K562 (cell line): ENCODE measurements around the gene PMF1. TPM values are rescaled to one million over a fixed set of nuclear protein-coding genes. Genes with fewer than 3 reads are reported as not detected.
A peak's percentile ranks its signal among the peaks of the same experiment; 100 is the strongest.

ENCODE experiments used
- CBX3 ChIP-seq, 2 experiments: IDR thresholded peaks; 1 replicate in 1 of 2; 2 replicates in 1 of 2; pipeline ENCODE4 v1.6.1; 2012; ENCODE audit warnings: inconsistent platforms in 2 of 2, low read length in 2 of 2, borderline replicate concordance in 1 of 2, control low read depth in 1 of 2
- DIDO1 ChIP-seq: fragments of 450-650 bp; IDR thresholded peaks from 2 replicates; pipeline ENCODE4 v1.6.1; 2016; ENCODE audit warnings: low read depth, missing biosample characterization, missing genetic modification characterization
- FOSL1 ChIP-seq: fragments of 200-800 bp; sonication (Bioruptor generic); conservative IDR thresholded peaks from 2 replicates; pipeline ENCODE4 v1.6.1; 2016; ENCODE audit warnings: missing genetic modification characterization, missing compliant biosample characterization
- FOXJ2 ChIP-seq: fragments of 200-800 bp; sonication (Bioruptor generic); IDR thresholded peaks from 2 replicates; pipeline ENCODE4 v1.6.1; 2016; ENCODE audit warnings: missing genetic modification characterization, missing compliant biosample characterization
- FOXK1 ChIP-seq: sonication (generic); formaldehyde crosslinking; IDR thresholded peaks from 2 replicates; pipeline ENCODE4 v1.8.0; 2022; ENCODE audit warnings: missing genetic modification reagents, mild to moderate bottlenecking, borderline replicate concordance
- HIVEP1 ChIP-seq: fragments of 250-450 bp; sonication (Bioruptor Pico); IDR thresholded peaks from 2 replicates; pipeline ENCODE4 v1.4.0; 2020; ENCODE audit warnings: mild to moderate bottlenecking
- HMBOX1 ChIP-seq: sonication (generic); IDR thresholded peaks from 2 replicates; pipeline ENCODE4 v1.6.1; 2016
- HMG20B ChIP-seq: fragments of 250-450 bp; sonication (Bioruptor Pico); IDR thresholded peaks from 2 replicates; pipeline ENCODE4 v1.5.0; 2021; ENCODE audit warnings: mild to moderate bottlenecking
- MYC ChIP-seq, 2 experiments: fragments of 250-450 bp in 1 of 2; sonication (Bioruptor Pico) in 1 of 2; IDR thresholded peaks; 2 replicates each; pipeline versions ENCODE4 v1.5.1 to v1.6.1; 2012 to 2021; ENCODE audit warnings: low read depth in 2 of 2, borderline replicate concordance in 1 of 2, improper control_type of control experiment in 1 of 2, low read length in 1 of 2, mild to moderate bottlenecking in 1 of 2, moderate library complexity in 1 of 2
- NFRKB ChIP-seq: fragments of 450-650 bp; IDR thresholded peaks from 2 replicates; pipeline ENCODE4 v1.6.1; 2016; ENCODE audit warnings: low read depth
- NR1H2 ChIP-seq: sonication (generic); formaldehyde crosslinking; IDR thresholded peaks from 2 replicates; pipeline ENCODE4 v1.4.0; 2020; ENCODE audit warnings: mild to moderate bottlenecking, missing genetic modification reagents
- POU5F1 ChIP-seq: fragments of 150-350 bp; IDR thresholded peaks from 2 replicates; pipeline ENCODE4 v1.6.1; 2014; ENCODE audit warnings: borderline replicate concordance, low read length, low read depth, mild to moderate bottlenecking; ENCODE audit not compliant: partially characterized antibody
- RCOR1 ChIP-seq, 2 experiments: IDR thresholded peaks; 2 replicates each; pipeline ENCODE4 v1.6.1; 2012; ENCODE audit warnings: low read depth in 2 of 2, low read length in 2 of 2, borderline replicate concordance in 1 of 2, improper control_type of control experiment in 1 of 2
- RHOXF2B ChIP-seq: fragments of 250-450 bp; sonication (Bioruptor Pico); conservative IDR thresholded peaks from 2 replicates; pipeline ENCODE4 v1.5.1; 2021
- RUNX1 ChIP-seq: sonication (generic); IDR thresholded peaks from 2 replicates; pipeline ENCODE4 v1.6.1; 2016; ENCODE audit warnings: antibody characterized with exemption, low read depth
- SNAPC5 ChIP-seq: fragments of 250-450 bp; sonication (Bioruptor Pico); IDR thresholded peaks from 2 replicates; pipeline ENCODE4 v1.8.0; 2021; ENCODE audit warnings: moderate library complexity, mild to moderate bottlenecking, inconsistent platforms
- TEAD1 ChIP-seq, 2 experiments: fragments of 450-650 bp in 1 of 2; sonication (generic) in 1 of 2; formaldehyde crosslinking; IDR thresholded peaks; 2 replicates each; pipeline versions ENCODE4 v1.4.0 to v1.8.0; 2020 to 2022; ENCODE audit warnings: mild to moderate bottlenecking in 2 of 2, missing genetic modification reagents in 1 of 2
- TEAD2 ChIP-seq: fragments of 450-650 bp; IDR thresholded peaks from 2 replicates; pipeline ENCODE4 v1.6.1; 2016; ENCODE audit warnings: missing genetic modification characterization, control low read depth, missing compliant biosample characterization
- USF2 ChIP-seq: sonication (generic); formaldehyde crosslinking; IDR thresholded peaks from 2 replicates; pipeline ENCODE4 v1.5.0; 2020; ENCODE audit warnings: missing genetic modification reagents
- ZBTB26 ChIP-seq: fragments of 450-650 bp; formaldehyde crosslinking; IDR thresholded peaks from 2 replicates; pipeline ENCODE4 v1.4.0; 2022; ENCODE audit warnings: missing genetic modification characterization
- ZNF121 ChIP-seq: sonication (generic); formaldehyde crosslinking; conservative IDR thresholded peaks from 2 replicates; pipeline ENCODE4 v1.8.0; 2022; ENCODE audit warnings: missing genetic modification reagents
- ZNF134 ChIP-seq: fragments of 250-450 bp; sonication (Bioruptor Pico); conservative IDR thresholded peaks from 2 replicates; pipeline ENCODE4 v1.4.0; 2020
- ZNF253 ChIP-seq: fragments of 250-450 bp; sonication (Bioruptor Pico); conservative IDR thresholded peaks from 2 replicates; pipeline ENCODE4 v1.6.1; 2021; ENCODE audit warnings: mild to moderate bottlenecking
- ZNF384 ChIP-seq: IDR thresholded peaks from 2 replicates; pipeline ENCODE4 v1.6.1; 2012; ENCODE audit warnings: low read depth, low read length, improper control_type of control experiment
- ZNF76 ChIP-seq: fragments of 250-450 bp; sonication (Bioruptor Pico); IDR thresholded peaks from 2 replicates; pipeline ENCODE4 v1.4.0; 2020; ENCODE audit warnings: mild to moderate bottlenecking, moderate library complexity, borderline replicate concordance
- polyA plus RNA-seq, 8 experiments: library from polyadenylated mRNA; depleted of rRNA in 4 of 8; stranded (reverse) in 5 of 8; unstranded in 3 of 8; fragments of >200 nt; fragmentation: Nextera tagmentation in 2 of 8; fragmentation: Illumina TruSeq in 1 of 8; extraction: Ambion mirVana in 2 of 8; extraction: Trizol in 1 of 8; gene quantifications; 2 replicates each; pipeline versions ENCODE4 v1.2.1 to v1.2.3, GENCODE V29; 2011 to 2014; ENCODE audit warnings: inconsistent platforms in 1 of 8, missing spikeins in 1 of 8
- total RNA-seq, 7 experiments: library from RNA; depleted of rRNA in 6 of 7; stranded (reverse); fragments of >200 nt in 6 of 7; fragmentation: Illumina TruSeq in 2 of 7; extraction: Trizol in 2 of 7; gene quantifications; 2 replicates each; pipeline versions ENCODE4 v1.2.1 to v1.2.3, GENCODE V29; 2011 to 2021; ENCODE audit warnings: low replicate concordance in 1 of 7

The PMF1 gene
- total and polyA plus RNA-seq, 9 of the 15 experiments (the other 6 are each of a cell fraction or from before 2014, with no cell fraction given): 9.4 to 92.9 (median 71.0) TPM

- TF ChIP-seq TEAD1 (CRISPR knock-in tag; IDR thresholded peaks at IDR 0.05) (peak in 1 of 2 experiments; percentile 66; a peak in 2 of 4 replicates), CBX3 (IDR thresholded peaks at IDR 0.05; ENCODE audit: borderline replicate concordance in 1 of 2, low read length in 2 of 2) (peak in 1 of 2 experiments; percentile 31; a peak in 1 of 3 replicates), ZNF76 (no peak), NFRKB (peak; percentile 95), RUNX1 (0 out of 2 replicates have a peak, but pooled peaks have one; percentile 39), ZNF134 (CRISPR knock-in tag) (peak; percentile 92; the same call in 1 of the 2 replicates), HMG20B (no peak), RCOR1 (IDR thresholded peaks at IDR 0.05; ENCODE audit: borderline replicate concordance in 1 of 2, low read depth in 2 of 2, low read length in 2 of 2) (peak in 1 of 2 experiments; percentile 44; a peak in 1 of 4 replicates), FOSL1 (tag) (peak; percentile 31; the same call in 1 of the 2 replicates), SNAPC5 (CRISPR knock-in tag) (no peak), ZNF121 (CRISPR knock-in tag) (no peak), MYC (IDR thresholded peaks at IDR 0.05; ENCODE audit: low read depth, low read length) (peak; percentile 82), MYC (CRISPR knock-in tag; IDR thresholded peaks at IDR 0.05; ENCODE audit: borderline replicate concordance, low read depth) (peak; percentile 50; the same call in 1 of the 2 replicates), ZNF253 (CRISPR knock-in tag) (no peak), HMBOX1 (peak; percentile 13; the same call in 1 of the 2 replicates), RHOXF2B (CRISPR knock-in tag) (no peak), FOXK1 (CRISPR knock-in tag) (peak; percentile 89; the same call in 1 of the 2 replicates), ZBTB26 (CRISPR knock-in tag) (peak; percentile 7; the same call in 1 of the 2 replicates), FOXJ2 (tag) (no peak), DIDO1 (tag) (peak; percentile 76; the same call in 1 of the 2 replicates), HIVEP1 (CRISPR knock-in tag) (no peak), ZNF384 (no peak; the same call in 1 of the 2 replicates), TEAD2 (tag) (no peak), POU5F1 (no peak), USF2 (CRISPR knock-in tag) (no peak), NR1H2 (CRISPR knock-in tag) (0 out of 2 replicates have a peak, but pooled peaks have one; percentile 33)
Measured at GRCh38 chr1:156212833-156213643, at the start of gene PMF1 (continued).
